ENCODE measurements around the gene STX10. TPM values are rescaled to one million over a fixed set of nuclear protein-coding genes. Genes with fewer than 3 reads are reported as not detected.
"Not testable (repeated sequence)": the region's sequence is repeated elsewhere in the genome, so short reads cannot be mapped to it uniquely, and the experiment has no call there.

The STX10 gene, protein sequence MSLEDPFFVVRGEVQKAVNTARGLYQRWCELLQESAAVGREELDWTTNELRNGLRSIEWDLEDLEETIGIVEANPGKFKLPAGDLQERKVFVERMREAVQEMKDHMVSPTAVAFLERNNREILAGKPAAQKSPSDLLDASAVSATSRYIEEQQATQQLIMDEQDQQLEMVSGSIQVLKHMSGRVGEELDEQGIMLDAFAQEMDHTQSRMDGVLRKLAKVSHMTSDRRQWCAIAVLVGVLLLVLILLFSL
- 47.0 TPM for polyA plus RNA-seq (ENCODE audit: insufficient read length)
- long read RNA-seq, donor 1, transcript STX10-204 (8 exons, 1,136 nt): major isoform, 18 of 28 reads
- long read RNA-seq, donor 1, partial matches to known transcripts: 7 of 28 reads
- long read RNA-seq, donor 1, other reads (novel, unspliced or antisense): 0 of 28 reads
- long read RNA-seq, donor 2, transcript STX10-204 (8 exons, 1,136 nt): major isoform, 13 of 24 reads
- long read RNA-seq, donor 2, partial matches to known transcripts: 6 of 24 reads
- long read RNA-seq, donor 2, other reads (novel, unspliced or antisense): 0 of 24 reads
- long read RNA-seq, donor 3, transcript STX10-204 (8 exons, 1,136 nt): major isoform, 15 of 25 reads
- long read RNA-seq, donor 3, partial matches to known transcripts: 7 of 25 reads
- long read RNA-seq, donor 3, other reads (novel, unspliced or antisense): 0 of 25 reads
- long read RNA-seq, donor 4, partial matches to known transcripts: 0 of 2 reads
- long read RNA-seq, donor 4, other reads (novel, unspliced or antisense): 0 of 2 reads
- long read RNA-seq, donor 5, transcript STX10-204 (8 exons, 1,136 nt): major isoform, 24 of 37 reads
- long read RNA-seq, donor 5, partial matches to known transcripts: 7 of 37 reads
- long read RNA-seq, donor 5, other reads (novel, unspliced or antisense): 6 of 37 reads
- long read RNA-seq, donor 6, transcript STX10-204 (8 exons, 1,136 nt): major isoform, 13 of 26 reads
- long read RNA-seq, donor 6, partial matches to known transcripts: 10 of 26 reads
- long read RNA-seq, donor 6, other reads (novel, unspliced or antisense): 0 of 26 reads
- long read RNA-seq, donor 7, transcript STX10-204 (8 exons, 1,136 nt): major isoform, 23 of 32 reads
- long read RNA-seq, donor 7, partial matches to known transcripts: 6 of 32 reads
- long read RNA-seq, donor 7, other reads (novel, unspliced or antisense): 0 of 32 reads
- long read RNA-seq, donor 8, transcript STX10-204 (8 exons, 1,136 nt): major isoform, 6 of 7 reads
- long read RNA-seq, donor 8, partial matches to known transcripts: 0 of 7 reads
- long read RNA-seq, donor 8, other reads (novel, unspliced or antisense): 0 of 7 reads

DNA sequence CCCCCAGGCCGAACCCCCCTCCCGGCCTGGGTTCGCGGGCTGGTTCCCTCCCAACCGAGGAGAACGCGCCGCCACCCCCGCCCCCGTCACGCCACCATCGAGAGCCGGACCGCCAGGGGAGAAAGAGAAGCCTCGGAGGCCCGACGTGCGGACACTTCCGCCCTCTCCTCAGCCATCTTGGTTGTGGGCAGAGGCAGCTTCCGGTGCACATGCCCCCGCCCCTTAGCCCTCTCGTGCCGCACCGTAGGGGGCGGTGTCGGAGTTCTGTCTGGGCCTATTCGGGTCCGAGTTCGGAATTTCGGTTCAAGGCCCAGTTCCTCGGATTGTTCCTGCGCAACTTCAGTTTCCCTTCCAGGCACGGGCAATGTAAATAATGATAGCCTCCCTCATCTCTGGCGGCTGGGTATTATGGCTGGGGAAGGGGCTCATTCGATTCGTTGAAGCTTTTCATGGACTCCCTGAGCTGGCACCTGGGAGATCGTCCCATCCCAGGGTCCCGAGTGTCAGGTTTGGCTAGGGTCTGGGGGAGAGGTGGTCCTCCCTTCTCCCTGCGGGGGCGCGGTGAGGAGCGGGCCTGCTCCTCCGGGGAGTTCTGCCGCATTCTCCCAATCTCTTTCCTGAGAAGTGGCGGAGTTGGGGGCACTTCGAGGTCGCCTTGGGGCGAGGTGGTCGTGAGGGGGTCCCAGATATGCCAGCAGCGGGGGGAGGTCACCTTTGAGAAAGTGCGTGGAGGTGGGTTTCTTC, at the start of gene STX10, which contains the start of gene IER2:
STX10 (minus strand) TSS at position 189 of the 744 bp plus-strand sequence. CDS start 202 bp downstream, outside the sequence.
IER2 (plus strand) TSS at position 225 of the 744 bp plus-strand sequence. CDS start 2,776 bp downstream, outside the sequence.
- DNase-seq: peak; percentile 92

DNA sequence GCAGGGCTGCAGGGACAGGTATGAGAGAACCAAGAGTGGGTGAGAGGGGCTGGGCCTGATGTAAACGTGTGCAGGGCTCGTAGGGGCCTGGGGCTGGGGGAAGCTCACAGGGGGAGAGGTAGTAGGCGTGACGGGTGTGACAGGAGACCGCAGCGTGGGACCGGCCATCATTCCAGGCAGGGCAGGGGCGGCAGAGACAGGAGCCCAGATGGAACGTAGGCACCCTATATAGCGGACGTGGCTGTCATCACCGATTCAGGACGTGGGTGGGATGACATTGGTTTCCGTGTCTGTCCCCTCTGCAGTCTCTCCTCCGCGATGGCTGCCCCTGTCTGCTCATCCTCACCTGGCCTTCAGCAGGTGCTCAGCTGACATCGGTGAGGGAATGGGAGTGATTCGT, 48.5 kb upstream of the STX10 start:
- DNase-seq: no peak

DNA sequence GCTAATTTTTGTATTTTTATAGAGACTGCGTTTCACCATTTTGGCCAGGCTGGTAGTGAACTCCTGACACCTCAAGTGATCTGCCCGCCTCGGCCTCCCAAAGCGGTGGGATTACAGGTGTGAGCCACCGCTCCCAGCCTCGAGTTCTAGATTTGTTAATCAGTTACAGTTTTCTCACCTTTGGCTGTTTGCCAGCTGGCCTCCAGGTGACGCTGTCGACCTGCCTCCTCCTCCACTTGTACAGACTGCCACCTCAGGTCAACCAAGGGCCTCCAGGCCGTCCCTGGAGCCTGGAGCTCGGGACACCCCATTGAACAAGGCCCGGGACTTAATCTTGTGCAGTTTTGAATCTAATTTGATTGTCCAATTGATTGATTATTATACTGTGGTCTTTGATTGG, 45.5 kb upstream of the STX10 start:
- DNase-seq: no peak

DNA sequence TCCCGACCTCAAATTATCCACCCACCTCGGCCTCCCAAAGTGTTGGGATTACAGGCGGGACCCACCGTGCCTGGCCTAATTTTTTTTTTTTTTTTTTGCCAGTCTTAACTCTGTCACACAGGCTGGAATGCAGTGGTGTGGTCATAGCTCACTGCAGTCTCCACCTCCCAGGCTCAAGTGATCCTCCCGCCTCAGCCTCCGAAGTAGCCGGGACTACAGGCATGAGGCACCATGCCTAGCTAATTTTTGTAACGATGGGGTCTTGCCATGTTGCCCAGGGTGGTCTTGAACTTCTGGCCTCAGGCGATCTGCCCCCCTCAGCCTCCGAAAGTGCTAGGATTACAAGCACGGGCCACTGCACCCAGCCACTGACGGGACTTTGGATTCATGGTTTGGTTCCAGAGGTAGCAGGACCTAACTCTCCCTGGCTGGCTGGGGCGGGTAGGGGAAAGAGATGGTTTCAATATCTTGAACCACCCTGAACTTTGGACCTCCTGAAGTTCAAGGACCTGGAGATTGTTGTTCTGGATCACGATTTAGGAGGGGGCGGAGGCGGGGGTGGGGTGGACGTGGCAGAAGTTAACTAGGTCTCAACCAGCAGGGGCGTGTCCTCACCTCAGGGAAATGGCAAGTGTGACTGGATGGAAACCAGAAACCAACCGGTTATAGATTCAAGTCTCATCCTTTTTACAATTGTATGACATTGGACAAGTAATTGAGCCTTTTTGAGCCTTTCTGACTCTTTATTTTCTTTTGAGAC, 40.8 kb upstream of the STX10 start:
- no peak for DNase-seq

DNA sequence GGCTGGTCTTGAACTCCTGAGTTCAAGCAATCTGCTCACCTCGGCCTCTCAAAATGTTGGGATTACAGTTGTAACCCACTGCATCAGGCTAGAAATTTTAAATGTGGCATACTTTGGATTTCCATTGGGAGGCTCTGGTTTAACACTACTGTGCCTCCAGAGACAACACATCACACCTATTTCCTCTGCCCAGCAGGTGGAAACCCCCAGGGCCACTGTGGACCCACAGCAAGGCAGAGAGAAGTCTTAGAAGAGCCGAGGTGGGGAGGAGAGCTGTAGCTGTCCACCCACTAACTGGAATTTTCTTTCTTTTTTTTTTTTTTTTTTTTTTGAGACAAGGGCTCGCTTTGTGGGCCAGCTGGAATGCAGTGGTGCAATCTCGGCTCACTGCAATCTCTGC, 39.4 kb upstream of the STX10 start:
- DNase-seq: no peak

DNA sequence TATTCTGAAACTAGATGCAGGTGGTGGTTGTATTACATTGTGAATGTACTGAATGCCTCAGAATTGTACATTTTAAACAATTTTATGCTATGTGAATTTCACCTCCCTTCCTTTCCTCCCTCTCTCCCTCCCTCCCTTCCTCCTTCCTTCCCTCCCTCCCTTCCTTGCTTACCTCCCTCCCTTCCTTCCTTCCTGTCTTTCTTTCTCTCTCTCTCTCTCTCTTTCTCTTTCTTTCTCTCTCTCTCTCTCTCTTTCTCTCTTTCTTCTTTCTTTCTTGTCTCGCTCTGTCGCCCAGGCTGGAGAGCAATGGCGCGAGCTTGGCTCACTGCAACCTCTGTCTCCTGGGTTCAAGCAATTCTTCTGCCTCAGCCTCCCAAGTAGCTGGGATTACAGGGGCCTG, 37.2 kb upstream of the STX10 start:
- DNase-seq: no peak

DNA sequence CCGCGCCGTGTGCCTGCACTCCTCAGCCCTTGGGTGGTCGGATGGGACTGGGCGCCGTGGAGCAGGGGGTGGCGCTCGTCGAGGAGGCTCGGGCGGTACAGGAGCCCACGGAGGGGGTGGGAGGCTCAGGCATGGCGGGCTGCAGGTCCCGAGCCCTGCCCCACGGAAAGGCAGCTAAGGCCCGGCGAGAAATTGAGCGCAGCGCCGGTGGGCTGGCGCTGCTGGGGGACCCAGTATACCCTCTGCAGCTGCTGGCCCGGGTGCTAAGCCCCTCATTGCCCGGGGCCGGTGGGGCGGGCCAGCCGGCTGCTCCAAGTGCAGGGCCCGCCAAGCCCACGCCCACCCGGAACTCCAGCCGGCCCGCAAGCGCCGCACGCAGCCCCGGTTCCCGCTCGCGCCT, 36.5 kb upstream of the STX10 start:
- not testable (repeated sequence) for DNase-seq

DNA sequence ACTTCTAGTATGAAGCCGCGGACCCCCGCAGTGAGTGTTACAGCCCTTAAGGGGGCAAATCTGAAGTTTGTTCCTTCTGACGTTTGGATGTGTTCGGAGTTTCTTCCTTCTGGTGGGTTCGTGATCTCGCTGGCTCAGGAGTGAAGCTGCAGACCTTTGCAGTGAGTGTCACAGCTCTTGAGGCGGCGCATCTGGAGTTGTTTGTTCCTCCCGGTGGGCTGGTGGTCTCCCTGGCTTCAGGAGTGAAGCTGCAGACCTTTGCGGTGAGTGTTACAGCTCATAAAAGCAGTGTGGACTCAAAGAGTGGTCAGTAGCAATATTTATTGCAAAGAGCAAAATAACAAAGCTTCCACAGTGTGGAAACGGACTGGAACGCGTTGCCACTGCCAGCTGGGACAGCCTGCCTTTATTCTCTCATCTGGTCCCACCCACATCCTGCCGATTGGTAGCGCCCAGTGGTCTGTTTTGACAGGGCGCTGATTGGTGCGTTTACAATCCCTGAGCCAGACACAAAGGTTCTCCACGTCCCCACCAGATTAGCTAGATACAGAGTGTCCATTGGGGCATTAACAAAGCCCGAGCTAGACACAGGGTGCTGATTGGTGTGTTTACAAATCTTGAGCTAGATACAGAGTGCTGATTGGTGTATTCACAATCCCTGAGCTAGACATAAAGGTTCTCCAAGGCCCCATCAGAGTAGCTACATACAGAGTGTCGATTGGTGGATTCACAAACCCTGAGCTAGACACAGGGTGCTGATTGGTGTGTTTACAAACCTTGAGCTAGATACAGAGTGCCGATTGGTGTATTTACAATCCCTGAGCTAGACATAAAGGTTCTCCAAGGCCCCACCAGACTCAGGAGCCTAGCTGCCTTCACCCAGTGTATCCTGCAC, 35.8 kb upstream of the STX10 start:
- DNase-seq: not testable (repeated sequence)

DNA sequence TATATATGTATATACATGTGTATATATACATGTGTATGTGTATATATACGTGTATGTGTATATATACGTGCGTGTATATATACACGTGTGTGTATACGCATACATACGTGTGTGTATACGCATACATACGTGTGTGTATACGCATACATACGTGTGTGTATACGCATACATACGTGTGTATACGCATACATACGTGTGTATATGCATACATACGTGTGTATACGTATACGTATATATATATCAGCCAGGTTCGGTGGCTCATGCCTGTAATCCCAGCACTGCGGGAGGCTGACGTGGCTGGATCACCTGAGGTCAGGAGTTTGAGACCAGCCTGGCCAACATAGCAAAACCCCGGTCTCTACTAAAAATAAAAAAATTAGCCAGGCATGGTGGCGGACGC, 34.8 kb upstream of the STX10 start:
- DNase-seq: not testable (repeated sequence)

DNA sequence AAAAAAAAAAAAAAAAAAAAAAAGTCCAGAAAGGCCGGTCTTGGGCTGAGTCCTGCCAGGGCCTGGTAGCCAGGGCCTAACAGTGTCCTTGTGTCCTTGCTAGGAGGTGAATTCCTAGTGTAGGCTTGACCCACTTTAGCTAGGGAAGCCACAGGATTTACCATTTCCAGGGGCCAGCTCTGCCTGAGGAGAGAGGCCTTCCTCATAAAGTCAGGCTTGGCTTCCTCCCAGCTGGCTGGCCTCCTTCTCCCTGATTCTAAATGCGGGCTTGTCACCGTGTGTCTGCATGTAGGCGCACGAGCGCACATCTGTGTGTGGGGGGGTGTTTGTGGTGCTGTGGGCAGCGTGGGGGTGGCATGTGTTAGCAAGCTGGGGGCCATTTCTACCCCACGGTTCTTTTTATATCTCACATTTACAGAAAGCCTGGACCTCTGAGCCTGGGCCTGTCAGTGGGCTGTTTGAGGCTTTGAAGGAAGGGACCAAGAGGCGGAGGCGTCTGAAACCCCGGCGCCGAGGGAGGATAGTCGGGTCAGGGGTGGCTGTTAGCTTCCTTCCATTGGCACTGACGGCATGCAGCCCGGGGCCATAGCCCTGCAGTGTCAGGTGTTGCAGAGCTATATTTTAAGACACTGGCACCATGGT, 31.7 kb upstream of the STX10 start:
- DNase-seq: peak; percentile 49

DNA sequence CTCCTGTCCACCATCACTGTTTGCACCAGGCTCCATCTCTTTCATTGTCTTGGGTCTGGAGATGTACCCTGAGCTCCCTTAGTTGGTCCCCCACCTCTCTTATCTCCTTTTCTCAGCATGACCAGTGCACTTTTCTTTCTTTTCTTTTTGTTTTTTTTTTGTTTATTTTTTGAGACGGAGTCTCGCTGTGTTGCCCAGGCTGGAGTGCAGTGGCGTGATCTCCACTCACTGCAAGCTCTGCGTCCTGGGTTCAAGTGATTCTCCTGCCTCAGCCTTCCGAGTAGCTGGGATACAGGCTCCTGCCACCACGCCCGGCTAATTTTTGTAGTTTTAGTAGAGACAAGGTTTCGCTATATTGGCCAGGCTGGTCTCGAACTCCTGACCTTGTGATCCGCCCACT, 28.1 kb upstream of the STX10 start:
- not testable (repeated sequence) for DNase-seq

DNA sequence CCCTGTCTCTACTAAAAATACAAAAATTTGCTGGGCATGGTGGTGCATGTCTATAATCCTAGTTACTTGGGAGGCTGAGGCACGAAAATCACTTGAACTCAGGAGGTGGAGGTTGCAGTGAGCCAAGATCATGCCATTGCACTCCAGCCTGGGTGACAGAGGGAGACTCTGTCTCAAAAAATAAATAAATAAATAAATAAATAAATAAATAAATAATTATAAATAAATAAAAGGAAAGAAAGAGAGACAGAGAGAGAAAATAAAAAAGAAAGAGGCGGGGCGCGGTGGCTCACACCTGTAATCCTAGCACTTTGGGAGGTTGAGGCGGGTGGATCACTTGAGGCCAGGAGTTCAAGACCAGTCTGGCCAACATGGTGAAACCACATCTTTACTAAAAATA, 27.4 kb upstream of the STX10 start:
- DNase-seq: not testable (repeated sequence)

DNA sequence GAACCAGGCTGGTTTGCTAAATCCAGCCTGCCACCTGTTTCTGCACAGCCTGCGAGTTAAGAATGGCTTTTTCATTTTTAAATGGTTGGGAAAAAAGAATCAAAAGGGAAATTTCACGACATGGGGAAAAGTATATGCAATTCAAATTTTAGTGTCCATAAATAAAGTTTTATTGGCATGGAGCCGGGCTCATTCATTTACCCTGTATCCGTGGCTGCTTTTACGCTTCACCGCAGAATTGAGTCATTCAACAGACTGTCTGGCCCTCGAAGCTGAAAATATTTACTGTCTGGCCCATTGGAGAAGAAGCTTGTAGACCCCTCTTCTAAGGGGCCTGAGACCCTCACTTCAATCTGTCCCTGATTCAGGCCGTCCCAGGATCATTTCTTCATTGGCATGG, 26.2 kb upstream of the STX10 start:
- DNase-seq: no peak

DNA sequence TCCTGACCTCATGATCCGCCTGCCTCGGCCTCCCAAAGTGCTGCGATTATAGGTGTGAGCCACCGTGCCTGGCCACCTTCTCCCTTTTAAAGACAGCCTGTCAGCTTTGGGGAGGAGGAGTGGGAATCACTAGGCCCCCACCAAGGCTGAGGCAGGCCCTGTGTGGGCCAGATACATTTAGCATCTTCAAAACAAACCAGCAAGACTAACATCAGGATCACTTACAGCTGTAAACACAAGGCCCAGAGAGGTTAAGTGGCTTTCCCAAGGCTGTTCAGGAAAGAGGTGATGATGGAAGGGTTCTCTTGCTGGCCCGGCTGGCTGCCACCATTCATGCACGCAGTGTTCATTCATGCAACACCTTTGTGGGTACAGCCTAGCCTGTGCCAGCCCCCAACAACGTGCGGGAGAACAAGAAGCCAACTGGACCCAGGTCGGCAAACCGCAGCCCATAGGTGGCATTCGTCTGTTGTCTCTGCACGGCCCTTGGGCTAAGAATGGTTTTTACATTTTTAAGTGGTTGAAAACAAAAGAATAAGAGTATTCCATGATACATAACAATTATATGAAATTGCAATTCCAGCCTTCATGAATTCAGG, 23.1 kb upstream of the STX10 start:
- no peak for DNase-seq

DNA sequence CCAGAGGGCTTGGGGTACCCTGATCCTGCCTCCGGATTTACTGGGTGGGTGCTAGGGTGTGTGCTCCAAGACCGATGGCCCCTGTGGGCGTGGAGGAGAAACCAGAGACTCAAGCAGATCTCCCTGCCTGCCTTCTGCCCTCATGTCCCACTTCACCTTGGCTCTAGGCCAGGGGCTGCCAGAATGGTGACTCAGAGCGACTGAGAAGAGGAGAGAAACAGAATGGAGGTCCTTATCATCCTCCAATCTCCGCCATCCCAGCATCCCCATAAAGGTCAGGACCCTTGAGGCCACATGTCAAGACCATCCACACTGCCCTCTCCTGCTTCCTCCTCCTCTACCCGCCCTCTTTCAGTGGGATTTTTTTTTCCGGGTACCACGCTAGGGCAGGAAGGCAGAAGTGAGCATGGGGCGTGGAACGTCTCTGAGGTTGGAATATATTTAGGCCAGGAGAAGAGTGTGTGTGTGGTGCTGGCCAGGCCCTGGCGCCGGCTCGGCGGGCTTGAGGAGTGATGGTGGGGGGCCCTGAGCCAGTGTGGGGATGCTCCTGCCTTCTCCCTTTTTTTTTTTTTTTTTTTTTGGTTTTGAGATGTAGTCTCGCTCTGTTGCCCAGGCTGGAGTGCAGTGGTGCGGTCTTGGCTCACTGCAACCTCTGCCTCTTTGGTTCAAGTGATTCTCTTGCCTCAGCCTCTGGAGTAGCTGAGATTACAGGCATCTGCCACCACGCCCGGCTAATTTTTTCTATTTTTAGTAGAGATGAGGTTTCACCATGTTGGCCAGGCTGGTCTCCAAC, 22.4 kb upstream of the STX10 start:
- no peak for DNase-seq

DNA sequence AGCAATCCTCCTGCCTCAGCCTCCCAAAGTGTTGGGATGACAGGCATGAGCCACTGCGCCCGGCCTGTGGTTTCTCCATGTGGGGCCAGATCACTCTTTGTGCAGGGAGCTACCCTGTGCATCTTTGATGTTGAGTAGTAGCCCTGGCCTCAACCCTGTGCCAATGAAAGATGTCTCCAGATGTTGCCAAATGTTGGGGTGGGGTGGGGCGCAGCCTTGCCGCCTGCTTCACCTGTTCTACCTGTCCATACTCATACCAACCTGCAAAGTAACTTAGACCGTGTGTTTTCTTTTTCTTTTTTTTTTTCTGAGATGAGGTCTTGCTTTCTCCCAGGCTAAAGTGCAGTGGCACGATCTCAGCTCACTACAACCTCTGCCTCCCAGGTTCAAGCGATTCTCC, 21.0 kb upstream of the STX10 start:
- DNase-seq: no peak

DNA sequence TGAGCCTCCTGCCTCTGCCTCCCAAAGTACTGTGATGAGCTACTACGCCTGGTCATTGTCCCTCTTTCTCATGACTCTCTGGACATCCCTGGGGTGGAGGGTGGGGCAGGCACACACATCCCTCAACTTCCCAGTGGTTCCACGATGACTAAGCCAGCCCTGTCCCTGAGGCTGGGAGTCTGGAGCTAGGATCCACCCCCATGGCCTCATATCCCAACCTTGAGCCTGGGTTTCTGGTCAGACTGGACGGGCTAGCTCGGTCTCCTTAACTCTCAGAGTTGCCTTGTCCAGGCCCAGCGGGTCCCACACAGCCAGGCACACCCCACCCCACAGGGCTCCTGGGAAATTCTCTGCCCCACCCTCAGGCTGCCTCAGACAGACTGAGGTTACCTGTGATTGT, 19.6 kb upstream of the STX10 start:
- DNase-seq: no peak

DNA sequence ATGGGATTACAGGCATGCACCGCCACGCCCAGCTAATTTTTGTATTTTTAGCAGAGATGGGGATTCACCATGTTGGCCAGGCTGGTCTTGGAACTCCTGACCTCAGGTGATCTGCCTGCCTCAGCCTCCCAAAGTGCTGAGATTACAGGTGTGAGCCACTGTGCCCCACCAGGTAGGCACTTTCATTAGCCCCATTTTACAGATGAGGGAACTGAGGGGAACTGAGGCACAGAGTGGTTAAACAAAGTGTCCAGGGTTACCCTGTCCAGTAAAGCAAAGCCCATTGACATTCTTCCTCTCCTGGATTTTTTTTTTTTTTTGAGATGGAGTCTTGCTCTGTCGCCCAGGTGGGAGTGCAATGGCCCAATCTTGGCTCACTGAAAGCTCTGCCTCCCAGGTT, 16.0 kb upstream of the STX10 start:
- not testable (repeated sequence) for DNase-seq
